GM18951 (cell line): Measurements from ENCODE around the gene PPIF.
A peak's percentile ranks its signal among the peaks of the same experiment; 100 is the strongest.
"Not testable (repeated sequence)": the region's sequence is repeated elsewhere in the genome, so short reads cannot be mapped to it uniquely, and the experiment has no call there.

Source experiments
- POLR2A ChIP-seq: IDR thresholded peaks from 4 replicates; pipeline ENCODE4 v1.6.1; 2011; ENCODE audit warnings: mild to moderate bottlenecking; ENCODE audit not compliant: insufficient read length, insufficient read depth; ENCODE audit errors: extremely low read depth
- in situ Hi-C: fragments of 300-500 bp; cut with MboI; formaldehyde crosslinking; loops from one replicate; pipeline ENCODE4 v1.12.0; 2022; ENCODE audit warnings: low sequenced_read_pairs, mixed read lengths, inconsistent platforms; ENCODE audit not compliant: unreplicated experiment

Gene PPIF

GRCh38 chr10:79331226-79331625 is 16.0 kb upstream of the PPIF start:
- in situ Hi-C loops: no loop called here
- no peak for TF ChIP-seq POLR2A

- in situ Hi-C loops: no loop called here
Measured at GRCh38 chr10:79331709-79332108, 15.6 kb upstream of the PPIF start.

DNA sequence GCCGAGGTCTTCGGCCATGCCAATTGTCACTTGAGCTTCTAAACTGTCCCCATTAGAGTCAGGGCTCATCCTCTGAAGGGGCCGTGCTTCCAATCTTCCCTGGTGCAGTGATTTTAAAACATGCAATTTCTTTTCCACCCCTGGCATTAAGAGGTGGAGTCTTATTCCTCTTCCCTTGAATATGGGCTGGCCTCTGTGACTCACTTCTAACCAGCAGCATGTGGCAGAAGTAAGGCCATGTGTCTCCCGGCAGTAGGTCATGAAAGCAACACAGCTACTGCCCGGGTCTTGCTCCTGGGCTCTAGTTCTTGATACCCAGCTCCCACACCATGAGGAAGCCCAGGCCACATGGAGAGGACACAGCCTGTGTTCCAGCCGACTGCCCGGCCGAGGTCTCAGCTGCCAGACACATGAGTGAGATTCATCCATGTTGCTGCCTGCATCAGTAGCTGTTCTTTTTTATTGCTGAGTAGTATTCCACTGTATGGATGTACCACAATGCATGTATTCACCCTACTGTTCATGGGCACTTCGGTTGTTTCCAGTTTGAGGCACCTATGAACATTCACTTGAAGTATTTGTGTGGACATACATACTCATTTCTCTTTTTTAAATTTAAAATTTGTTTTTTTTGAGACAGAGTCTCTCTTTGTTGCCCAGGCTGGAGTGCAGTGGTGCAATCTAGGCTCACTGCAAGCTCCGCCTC is 14.5 kb upstream of the PPIF start:
- in situ Hi-C loops: not testable (repeated sequence)

More at GRCh38 chr10:79331709-79332108, 15.6 kb upstream of the PPIF start:
- peak; percentile 32 for TF ChIP-seq POLR2A

- in situ Hi-C loops: no loop called here
Measured at GRCh38 chr10:79333513-79333912, 13.8 kb upstream of the PPIF start.

DNA sequence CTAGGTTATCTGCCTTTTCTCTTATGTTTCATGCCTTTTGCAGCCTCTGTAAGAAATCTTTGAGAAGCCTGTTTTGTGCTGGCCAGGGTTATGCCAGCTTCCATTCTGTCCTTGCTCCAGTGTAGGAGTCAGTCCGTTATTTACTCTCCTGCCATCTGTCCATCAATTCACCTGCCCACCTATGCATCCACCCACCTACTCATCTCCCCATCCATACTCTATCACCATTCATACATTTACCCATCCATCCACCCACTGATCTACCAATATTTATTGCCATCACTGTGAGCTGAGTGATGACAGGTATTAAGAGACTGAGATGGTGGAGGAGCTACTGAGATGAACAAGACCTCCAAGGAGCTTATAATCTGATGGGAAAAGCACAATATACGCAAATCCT is 12.7 kb upstream of the PPIF start:
- no peak for TF ChIP-seq POLR2A
- in situ Hi-C loops: no loop called here

More at GRCh38 chr10:79333513-79333912, 13.8 kb upstream of the PPIF start:
- no peak for TF ChIP-seq POLR2A

GRCh38 chr10:79335094-79335469 is 12.2 kb upstream of the PPIF start:
- in situ Hi-C loops: no loop called here
- no peak for TF ChIP-seq POLR2A

GRCh38 chr10:79335470-79336235 is 11.6 kb upstream of the PPIF start:
- in situ Hi-C loops: no loop called here
- TF ChIP-seq POLR2A: no peak

- no peak for TF ChIP-seq POLR2A
- in situ Hi-C loops: no loop called here
Measured at GRCh38 chr10:79336276-79336675, 11.0 kb upstream of the PPIF start.

- in situ Hi-C loops: no loop called here
- TF ChIP-seq POLR2A: no peak
Measured at GRCh38 chr10:79336739-79337138, 10.5 kb upstream of the PPIF start.

GRCh38 chr10:79337783-79338469 is 9.3 kb upstream of the PPIF start:
- in situ Hi-C loops: not testable (repeated sequence)

GRCh38 chr10:79339266-79339665 is 8.0 kb upstream of the PPIF start:
- no peak for TF ChIP-seq POLR2A
- in situ Hi-C loops: no loop called here

GRCh38 chr10:79340646-79341244 is 6.5 kb upstream of the PPIF start:
- in situ Hi-C loops: no loop called here
- TF ChIP-seq POLR2A: no peak

GRCh38 chr10:79342295-79342761 is 4.9 kb upstream of the PPIF start:
- in situ Hi-C loops: no loop called here
- TF ChIP-seq POLR2A: no peak

GRCh38 chr10:79342811-79343561 is 4.3 kb upstream of the PPIF start:
- in situ Hi-C loops: no loop called here
- TF ChIP-seq POLR2A: no peak
